Activated T-cell treated with anti-CD3 and anti-CD28 coated beads, Interleukin-2, amount 50 U/mL, for 48 hours (primary cell): Measurements from ENCODE around the gene KIFAP3.
A peak's percentile ranks its signal among the peaks of the same experiment; 100 is the strongest.
"Not testable (repeated sequence)": the region's sequence is repeated elsewhere in the genome, so short reads cannot be mapped to it uniquely, and the experiment has no call there.

Source experiments
- DNase-seq, 2 experiments: peaks; one replicate each; pipeline ENCODE4 v3.0.0-alpha.2; 2020

The KIFAP3 gene

GRCh38 chr1:169918220-169918619, 156.3 kb downstream of the KIFAP3 start:
- DNase-seq: not testable (repeated sequence)

DNA sequence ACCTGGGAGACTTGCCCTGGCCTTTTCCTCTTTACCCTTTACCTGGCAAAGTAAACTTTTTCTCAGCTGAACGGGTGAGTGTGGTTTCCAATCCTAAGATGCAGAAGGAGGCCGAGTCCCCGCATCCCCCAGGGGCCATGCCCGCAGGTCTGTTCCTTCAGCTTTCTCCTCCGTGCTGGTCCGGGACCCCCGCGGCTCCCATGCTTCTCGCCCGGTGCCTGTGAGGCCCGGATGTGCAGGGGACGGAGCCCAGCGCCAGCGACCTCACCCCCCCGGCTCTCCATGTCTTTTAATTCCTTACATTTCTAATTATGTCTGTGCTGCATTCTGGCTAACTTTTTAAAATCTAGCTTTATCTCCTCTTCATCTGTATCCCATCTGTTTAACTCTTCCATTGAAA, 159.3 kb downstream of the KIFAP3 start:
- no peak for DNase-seq

GRCh38 chr1:169914531-169914930, 160.0 kb downstream of the KIFAP3 start:
- DNase-seq: no peak

GRCh38 chr1:169909499-169909898, 165.0 kb downstream of the KIFAP3 start:
- no peak for DNase-seq

DNA sequence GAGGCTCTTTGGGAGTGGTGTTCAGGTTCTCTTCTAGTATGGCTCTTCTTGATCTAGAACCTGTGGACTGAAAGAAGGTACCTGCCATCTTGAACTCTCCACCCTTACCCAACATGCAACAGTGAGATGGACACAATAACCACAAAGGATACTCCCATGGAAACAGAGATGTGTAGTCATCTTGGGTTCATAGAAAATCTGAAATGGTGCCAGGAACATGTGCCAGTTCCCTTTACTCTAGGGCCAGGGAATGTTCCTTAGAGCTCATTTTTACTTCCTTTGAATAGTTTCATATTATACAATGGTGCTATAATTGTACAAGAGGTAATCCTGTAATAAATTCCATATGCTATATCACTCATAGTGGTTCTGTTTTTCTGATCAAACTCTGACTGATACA, 167.6 kb downstream of the KIFAP3 start:
- DNase-seq: no peak

GRCh38 chr1:169904834-169905233, 169.7 kb downstream of the KIFAP3 start:
- DNase-seq: no peak

GRCh38 chr1:169902751-169903150, 171.7 kb downstream of the KIFAP3 start:
- no peak for DNase-seq

DNA sequence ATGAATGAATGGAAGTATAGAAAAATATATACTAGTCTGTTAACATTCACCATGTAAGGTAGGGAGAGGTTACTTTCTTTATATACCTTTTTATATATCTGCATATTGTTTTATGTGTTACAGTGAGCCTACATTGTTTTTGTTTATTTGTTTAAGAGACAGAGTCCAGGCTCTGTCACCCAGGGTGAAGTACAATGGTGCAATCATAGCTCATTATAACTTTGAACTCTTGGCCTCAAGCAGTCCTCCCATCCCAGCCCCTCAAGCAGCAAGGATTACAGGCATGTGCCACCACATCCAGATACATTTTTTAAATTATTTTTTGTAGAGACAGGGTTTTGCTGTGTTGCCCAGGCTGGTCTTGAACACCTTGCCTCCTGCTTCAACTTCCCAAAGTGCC, 173.4 kb downstream of the KIFAP3 start:
- no peak for DNase-seq

DNA sequence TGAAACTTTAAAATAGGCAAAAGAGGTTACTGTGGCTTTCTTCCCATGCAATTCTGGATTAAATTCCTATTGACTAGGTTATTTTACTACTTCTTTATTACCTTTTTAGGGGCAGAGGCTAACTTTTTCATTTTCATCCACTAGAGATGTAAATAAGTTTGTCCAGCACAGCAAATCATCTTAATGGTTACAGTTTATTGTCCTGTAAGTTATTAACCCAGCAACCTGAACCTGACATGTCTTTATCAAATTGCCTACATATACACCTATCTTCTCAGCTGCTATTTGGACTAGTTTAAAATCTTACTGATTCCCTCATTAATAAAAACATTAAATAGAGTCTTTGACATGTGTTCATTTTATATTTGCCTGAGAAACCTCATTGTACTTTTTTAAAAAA, 173.9 kb downstream of the KIFAP3 start:
- DNase-seq: no peak

DNA sequence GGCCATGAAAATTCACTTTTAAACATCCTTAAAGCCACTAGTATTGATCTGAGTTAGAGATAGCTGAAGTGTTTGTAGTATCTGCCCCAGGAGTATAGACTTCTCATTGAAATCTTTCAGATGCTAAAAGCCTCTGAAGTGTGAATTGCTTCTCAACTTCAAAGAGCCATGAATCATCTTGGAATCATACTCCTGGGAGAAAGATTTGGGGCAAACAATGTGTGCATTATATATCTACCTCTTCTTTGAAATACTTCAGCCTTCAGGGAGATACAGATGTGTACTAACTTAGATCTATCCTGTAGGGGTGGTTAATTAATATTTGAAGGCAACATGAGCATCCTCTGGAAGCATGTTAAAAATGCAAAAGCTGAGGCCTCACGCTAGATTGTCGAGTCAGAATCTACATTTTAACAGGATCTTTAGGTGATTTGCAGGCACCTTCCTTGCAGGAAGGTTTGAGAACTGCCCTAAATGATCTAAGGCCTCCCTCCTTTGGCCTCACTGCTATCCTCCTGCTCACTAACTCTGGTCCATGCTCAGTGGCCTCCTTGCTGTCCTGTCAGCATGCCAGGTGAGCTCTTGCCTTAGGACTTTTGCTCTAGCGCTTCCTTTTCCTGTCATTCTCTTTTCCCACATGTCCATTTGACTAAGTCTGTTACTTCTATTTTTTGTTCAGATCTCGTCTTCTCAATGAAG, 174.8 kb downstream of the KIFAP3 start:
- DNase-seq: no peak

GRCh38 chr1:169896013-169896412, 178.5 kb downstream of the KIFAP3 start:
- DNase-seq: no peak

- DNase-seq: peak; percentile 28 to 30
Measured at GRCh38 chr1:169894424-169895145, 179.9 kb downstream of the KIFAP3 start.

DNA sequence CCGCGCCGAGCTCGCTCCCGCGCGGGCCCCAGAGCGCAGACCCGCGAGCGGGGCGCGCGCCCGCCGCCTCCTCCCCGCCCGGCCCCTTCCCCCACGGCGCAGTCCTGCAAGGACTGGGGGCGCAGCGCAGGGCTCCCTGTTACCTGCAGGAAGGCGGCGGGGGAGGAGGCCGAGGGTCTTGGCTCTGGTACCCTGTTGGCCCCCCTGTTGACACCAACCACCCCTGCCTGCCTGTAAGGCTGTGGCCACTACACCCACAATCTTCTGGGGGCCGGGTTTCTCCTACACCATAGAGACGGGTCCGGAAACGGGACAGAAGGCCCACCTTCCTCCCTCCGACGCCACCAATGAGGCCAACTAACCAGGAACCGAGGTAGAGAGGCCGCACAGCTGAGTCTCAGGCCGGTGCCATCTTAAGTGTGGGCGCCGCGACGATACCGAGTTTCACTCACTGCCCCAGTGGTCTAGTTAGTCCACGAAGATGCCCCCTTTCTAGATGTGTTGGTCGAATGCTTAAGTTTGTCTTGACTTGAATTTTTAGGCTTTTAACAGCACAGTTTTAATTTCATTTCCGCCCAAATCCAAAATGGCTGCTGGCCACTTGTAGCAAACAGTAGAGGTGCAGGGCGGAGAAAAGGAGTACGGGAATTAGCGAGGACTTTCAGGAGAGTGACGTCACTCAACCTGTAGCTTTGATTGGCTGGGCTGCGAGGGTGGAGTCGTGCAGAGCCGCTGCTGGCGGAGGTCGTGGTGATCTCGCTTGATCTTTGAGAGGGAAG, 180.7 kb downstream of the KIFAP3 start, which contains the start of gene SCYL3:
Gene SCYL3, minus strand, starts transcription at position 252 of the 779 bp plus-strand sequence. CDS start 5,056 bp downstream, outside the sequence.
- peak; percentile 92 to 93 for DNase-seq

- no peak for DNase-seq
Measured at GRCh38 chr1:169892927-169893644, 181.4 kb downstream of the KIFAP3 start.

- no peak for DNase-seq
Measured at GRCh38 chr1:169892176-169892926, 182.1 kb downstream of the KIFAP3 start.

DNA sequence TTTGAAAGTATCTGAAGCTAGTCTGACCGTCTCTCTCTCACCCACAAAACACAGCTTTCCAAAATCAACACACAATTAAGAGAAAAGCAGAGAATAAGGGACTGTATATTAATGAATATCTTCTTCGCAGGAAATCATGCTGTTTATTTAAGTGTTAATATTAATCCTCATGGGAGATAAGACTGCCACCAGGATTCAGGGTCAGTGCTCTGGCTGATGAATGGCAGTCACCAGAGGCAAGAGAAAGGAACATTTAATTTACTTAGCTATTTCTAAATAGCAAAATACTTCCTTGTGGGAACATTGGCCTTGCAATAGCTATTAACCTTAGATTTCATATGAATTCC, 183.0 kb downstream of the KIFAP3 start:
- DNase-seq: no peak

- DNase-seq: peak; percentile 46 to 53
Measured at GRCh38 chr1:169890761-169891538, 183.5 kb downstream of the KIFAP3 start.

GRCh38 chr1:169889871-169890270, 184.6 kb downstream of the KIFAP3 start:
- no peak for DNase-seq

DNA sequence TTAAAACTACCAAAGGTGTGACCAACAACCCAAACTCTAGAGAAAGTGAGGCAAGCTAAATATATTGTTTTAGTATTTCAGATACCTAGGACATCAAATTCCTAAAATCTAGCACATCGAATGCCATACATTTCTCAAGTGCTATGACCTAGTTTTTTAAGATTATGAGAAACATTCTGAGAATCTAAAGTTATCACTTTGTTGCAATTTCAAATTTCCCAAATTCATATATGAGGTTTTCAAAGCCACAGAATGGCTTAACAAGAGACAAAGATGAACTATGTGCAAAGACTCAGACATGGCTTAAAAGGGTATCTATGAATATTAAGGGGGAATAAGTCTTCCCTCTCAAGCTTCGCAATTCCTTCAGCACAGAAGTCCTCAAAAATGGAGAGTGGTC, 187.6 kb downstream of the KIFAP3 start:
- no peak for DNase-seq

GRCh38 chr1:169886422-169886821, 188.1 kb downstream of the KIFAP3 start:
- no peak for DNase-seq

DNA sequence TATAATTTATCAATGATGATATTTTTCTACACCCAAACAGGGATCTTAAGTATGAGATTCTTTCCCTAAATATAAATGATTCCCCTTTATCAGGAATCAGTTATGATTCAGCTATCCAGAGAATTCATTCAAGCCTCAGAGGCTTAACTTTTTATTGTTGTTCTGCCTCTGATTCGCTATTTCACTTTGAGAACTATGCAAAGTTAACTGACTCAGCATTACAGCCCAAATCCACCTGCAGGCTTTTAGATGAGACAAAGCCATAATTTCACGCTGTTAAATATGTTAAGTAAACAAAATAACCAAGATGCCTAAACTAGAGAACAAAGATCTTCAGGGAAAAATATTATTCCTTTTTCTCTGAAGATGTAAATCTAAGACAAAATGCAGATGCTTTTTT, 189.3 kb downstream of the KIFAP3 start:
- no peak for DNase-seq
